GM10847 (cell line): ENCODE data around the gene GFI1.

Source experiments
- POLR2A ChIP-seq: IDR thresholded peaks from 2 replicates; pipeline ENCODE4 v1.6.1; 2011; ENCODE audit not compliant: insufficient read length; ENCODE audit errors: extremely low read depth

GFI1 gene

DNA sequence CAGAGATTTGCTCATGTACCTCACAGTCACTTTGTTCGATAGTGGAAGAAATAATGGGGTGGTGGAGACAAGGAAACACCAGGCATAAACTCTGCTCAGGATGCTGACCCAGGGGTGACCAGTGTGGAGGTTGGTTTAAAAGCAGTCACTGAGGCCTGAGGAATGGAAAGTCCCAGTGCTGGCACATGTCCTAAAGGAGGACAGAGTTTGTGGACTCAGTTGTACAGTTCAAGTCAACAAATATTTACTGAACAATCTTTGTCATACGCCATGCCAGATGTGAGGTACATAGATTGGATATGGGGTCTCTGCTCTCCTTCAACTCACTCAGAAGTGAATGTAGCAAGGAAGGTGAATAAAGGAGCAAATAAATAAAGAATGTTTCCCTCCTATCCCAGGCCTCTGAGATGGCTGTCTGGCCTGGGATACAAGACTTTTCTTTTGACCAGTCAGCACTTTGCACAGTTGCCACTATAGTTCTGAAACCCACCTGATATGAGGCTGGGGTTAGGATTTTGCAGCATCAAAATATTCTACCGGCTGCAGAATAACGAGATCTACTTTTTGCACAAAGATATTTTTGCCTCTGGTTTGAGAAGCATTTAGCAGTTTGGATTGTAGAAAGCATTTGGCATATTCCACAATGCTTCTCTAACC, 7.9 kb upstream of the GFI1 start:
- TF ChIP-seq POLR2A = no peak

DNA sequence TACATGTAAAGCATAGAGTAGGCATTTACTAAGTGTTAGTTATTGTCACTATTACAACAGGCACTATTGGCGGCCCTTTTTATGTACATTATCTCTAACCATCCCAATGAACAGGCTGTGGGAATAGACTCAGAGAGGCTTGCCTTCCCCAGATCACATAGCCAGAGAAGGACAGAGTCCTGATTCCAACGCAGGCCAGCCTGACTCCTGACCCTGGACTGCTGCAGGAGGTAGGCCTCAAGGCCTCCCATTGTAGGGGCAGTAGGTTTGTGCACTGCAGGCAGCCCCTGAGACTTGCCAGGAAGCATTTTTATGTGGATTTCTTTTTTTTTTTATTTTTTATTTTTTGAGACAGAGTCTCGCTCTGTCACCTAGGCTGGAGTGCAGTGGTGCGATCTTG, 6.4 kb upstream of the GFI1 start:
- TF ChIP-seq POLR2A = no peak

DNA sequence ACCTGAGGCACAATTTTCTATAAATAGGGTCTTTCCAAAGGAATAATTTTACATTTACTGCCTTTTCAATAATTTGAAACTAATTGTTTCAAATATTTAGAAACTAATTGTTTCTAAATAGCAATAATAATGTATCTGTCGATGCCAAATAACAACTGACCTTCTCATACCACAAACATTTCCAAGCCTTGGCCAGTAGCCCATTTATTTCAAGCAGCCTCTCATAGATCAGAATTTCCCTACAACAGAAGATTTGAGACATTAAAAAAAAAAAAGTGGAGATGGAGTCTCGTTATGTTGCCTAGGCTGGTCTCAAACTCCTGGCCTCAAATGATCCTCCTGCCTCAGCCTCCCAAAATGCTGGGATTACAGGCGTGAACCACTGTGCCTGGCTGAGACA, 2.1 kb upstream of the GFI1 start:
- TF ChIP-seq POLR2A = no peak

DNA sequence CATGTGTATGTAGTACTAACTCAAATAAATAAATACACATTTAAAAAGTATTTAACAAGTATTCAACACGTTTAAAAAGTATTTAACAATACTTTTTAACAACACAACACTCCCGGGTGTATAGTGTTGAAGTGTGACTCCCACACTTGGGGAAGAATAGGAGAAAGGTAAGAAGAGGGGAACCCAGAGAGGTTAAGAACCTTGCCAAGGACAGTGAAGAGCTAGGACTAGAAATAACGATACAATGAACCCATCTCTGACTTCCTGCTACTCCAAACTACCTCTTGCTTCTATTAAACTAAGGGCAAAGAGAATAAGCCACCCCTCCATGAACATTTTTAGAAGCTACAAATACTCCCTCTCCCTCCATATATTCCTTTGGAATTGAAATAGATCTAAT, 1.7 kb upstream of the GFI1 start:
- no peak for TF ChIP-seq POLR2A

DNA sequence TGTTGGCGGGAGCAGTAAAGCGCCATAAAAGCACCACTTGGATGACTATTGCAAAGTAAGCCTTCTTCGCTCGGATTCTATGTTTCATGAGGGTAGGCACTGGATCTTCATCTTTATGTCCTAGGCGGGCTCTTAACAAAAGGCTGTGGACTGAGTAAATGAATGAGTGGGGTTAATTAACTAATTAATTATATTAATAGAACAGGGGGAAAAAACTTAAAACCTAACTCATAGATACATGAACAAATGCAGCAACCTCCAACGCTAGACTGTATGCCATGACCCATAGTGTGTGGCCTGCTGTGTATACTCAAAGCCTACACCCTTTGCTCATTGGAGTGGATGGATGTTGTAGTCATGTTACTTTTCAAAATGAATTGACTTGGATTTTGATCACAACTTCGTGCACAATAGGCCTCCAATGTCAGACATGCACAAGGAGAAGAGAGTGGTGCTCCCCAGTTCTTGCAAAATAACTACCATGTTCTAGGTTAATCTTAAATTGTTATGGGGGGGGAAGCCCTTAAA, 417 bp upstream of the GFI1 start:
- TF ChIP-seq POLR2A = no peak

DNA sequence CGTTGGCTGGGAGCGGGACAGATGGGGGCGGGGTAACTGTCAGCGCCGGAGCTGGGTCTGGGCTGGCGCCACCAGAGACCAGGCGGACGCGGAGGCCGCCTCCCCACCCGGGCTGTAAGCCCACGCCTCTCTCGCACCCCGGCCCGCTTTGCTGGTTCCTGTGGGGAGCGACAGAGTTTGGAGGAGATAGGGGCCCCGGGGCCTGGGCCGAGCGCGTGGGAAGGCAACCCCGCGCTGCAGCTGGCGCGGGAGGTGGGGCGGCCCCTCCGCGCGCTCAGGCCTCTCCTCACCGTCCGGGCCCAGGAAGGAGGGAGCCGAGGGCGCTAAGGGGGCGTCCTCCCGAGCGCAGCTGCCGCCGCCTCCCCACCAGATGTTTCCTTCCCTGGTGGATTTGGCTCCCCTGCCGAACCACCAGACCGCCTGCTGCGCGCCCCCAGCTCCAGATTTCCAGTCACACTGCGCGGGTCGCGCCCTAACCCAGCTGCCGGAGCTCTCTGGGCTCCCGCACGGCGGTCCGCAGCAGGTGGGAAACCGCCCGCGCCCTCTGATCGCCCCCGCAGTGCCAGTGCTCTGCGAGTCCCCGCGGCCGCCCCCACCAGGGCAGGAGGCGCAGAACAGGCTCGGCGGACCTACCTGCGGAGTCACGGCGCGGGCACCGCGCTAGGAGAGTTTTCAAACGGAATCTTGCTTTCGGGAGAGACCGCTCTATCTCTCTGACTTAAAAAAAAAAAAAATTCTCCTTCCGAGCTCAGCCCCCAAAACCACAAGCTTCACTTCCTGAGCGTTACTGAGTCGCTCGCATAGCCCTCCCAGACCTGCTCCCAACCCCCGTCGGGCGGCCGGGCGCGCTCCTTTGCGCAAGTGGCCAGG, 1.1 kb downstream of the GFI1 start:
- peak; percentile 9 for TF ChIP-seq POLR2A

DNA sequence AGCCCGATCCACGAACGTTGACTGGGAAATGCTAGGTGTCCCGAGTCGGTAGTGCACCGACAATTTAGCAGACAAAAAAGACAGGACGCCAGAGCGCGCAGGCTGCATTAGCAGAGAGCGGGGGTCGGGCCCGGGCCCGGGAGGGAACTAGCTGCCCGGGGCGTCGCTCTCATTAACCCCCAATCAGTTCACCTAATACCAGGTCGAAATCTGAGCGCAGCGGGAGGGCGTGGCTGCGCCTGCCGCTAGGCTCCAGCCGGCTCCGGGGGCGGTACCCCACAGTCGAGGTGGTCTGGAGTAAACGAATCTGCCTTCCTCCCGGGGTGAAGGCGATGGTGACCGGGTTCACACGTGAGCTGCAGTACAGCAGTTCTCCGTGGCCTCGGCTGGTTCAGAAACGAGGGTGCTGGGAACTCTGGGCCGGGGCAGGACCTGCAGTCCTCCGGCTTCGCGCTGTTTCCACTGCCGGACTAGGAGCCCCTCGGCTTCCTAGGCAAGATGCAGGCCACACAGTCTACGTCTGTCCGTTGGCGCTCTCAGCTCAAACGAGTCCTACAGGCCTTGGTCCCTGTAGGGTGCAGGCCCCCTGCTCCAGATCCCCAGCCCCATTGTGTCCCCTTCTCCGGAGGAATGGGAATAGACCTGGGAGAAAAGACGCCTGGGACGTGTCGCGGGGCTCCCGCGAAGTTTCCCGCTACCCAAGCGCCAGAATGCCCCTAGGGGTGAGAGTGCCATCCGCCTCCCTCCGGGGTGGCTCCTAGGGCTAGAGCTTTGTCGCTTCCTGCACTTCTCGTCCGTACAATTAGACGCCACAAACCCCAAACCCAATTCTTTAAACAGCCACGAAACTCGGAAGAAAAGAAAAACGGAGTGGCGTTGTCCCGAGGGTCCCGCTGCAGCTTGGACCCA, 2.0 kb downstream of the GFI1 start:
- peak; percentile 24 for TF ChIP-seq POLR2A

DNA sequence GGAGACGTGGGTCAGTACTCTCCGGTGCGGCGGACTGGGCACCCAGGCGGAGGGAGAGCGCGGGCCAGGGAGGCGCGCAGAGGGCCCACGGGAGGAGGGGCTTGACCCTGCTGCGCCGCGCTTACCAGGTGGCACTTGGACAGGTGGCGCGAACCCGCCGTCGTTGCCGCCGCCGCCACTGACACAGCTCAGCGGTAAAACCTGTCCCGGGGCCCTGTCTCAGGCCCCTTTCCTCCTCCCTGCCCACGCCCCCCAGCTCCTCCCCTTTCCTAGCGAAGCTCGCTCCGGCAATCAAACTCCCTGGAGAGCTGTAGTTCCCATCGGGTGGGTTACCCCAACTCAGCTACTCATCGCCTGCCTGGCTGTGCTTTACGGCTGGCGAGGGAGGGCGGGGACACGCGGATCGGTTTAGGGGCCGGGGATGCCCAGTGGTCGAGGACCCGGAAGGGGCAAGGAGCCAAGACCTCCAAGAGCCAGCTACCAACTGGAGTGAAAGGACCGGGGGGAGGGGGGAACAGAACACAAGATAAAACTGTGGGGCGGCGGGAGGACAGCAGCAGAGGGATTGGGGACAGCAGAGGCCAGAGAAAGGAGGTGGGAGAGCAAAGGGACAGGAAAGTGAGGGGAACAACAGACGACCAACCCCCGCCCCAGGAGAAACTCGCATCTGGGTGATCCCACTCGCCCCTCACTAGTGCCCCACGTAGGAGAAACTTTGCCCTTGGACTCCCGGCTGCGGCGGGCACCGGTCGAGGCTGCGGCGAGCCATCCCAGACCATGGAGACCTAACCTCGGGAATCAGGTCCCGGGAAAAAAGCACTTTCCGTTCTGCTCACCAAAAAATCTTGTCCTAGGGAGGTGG, 2.9 kb downstream of the GFI1 start:
- TF ChIP-seq POLR2A = peak; percentile 48

DNA sequence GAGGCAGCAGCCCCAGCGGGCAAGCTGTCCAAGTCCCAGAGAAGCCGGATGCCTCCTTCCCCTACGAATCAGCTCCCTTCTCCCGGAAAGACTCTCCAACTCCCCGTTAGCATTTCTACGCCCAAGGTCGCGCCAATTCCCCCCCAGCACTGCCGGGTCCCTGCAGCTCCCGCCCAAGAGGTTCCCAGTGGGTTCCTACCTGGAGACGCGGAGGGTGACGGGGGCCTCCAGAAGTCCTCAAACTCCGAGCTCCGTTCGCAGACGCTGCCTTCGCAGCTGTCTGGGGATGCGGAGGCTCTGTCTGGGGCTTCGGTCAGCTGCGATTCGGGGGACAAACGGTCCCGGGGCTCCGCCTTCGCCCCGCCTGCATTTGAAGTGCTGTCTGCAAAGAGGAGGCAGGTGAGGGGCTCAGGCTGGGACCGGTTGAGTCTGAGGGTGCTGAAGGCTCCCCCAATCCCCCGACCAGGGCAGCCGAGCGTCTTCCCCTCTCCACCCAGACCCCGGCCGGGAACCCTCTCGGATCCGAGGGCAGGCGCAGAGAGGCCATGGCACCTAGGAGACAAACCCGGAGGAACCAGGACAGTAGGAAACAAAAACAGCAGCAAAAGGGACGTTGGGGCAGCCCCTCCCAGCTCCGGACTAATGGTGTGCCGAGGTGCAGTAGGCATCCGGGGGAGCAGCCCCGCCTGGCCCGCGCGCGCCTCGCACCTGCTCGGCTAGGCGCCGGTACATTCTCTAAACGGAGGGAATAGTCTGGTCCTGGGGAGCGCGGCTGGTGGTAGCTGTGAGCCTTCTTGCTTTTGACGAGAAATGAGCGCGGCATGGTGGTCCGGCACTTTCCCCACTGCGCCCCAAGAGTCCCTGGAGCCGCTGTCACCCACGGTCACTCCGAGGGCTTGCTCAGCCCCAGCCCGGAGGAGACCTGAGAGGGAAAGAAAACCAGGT, 3.8 kb downstream of the GFI1 start:
- no peak for TF ChIP-seq POLR2A

DNA sequence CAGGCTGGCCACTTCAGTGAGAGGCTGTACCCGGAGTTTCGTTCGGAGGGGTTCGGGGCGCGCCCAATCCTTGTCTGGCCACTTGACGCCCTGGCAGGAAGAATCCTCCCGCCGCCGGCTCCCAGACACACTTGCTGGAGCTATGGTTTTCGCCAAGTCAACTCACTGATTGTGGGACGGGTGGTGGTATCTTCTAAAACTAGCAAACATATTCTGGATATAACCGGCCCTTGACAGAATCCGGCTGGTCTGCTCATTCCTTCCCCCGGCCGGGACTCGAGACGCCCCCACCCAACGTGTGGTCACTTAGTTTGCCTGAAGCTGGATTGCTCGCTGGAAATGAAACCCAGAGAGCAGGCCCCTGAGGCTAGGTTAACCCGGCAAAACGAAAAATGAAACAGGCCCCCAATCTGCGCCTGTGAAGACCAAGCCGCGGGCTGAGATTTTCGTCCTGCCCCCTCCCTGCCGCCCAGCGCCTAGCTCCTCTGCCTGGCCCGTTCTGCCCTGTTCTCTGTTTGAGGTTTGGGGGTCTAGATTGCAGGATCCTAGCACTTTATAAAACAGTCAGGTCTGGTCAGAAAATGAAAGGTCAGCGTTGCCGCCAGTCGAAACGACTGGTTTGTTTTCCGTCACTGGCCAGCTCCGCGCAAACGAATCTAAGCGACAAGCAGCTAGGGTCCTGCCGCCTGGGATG, 4.6 kb downstream of the GFI1 start:
- no peak for TF ChIP-seq POLR2A

DNA sequence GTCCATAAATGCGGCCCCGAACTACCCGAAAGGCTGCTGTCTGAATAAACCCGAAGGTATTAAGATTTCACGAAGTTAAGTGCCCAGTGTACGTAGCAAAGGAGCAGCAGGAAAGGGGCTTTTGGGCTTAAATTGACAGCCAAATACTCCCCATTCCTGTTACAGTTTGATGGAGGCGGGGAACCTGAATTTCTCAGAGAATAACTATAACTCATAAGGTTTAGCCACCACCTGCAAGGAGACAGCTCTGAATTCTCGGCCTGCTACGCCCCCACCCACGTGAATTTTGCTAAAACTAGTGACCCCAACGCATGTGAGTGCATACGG, 5.2 kb downstream of the GFI1 start:
- no peak for TF ChIP-seq POLR2A

DNA sequence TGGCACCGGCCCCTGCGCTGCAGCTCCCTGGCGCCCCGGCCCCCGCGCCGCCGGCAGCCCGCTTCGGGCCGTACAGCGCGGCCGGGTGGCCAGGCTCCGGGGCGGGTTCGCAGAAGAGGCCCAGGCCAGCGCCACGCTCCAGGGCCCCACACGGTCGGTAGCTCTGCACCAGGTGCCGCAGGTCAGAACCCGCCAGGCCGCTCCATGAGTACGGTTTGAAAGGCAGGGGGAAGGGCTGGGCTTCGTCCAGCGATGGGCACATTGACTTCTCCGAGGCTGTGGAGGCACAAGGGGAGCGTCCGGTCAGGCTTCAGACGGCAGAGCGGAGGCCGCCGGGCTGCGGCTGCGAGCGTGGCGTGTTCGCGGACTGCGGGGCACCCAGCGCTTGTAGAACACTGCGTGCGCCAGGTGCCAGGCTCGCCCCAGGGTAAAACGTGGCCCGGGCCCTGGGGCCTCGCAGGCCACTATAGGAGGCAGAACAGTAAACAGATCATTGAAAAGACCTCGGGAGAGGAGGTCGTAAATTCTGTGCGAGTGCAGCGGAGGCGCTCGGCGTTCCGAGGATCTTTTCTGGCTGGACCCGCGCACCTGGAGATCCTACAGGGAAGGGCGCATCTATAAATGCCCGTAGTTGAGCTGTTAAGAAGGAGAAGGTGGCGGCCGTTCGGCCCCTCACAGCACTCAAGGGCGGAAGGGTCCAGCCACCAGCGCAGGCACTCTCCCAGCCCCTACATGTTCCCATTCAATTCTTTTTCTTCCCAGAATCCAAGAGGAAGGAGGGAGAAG, 5.7 kb downstream of the GFI1 start:
- TF ChIP-seq POLR2A = no peak
